Tibial nerve (tissue), 4 donors: ENCODE results near the gene TBC1D22A.

Experiments used
- CTCF ChIP-seq, 5 experiments: fragments of 200-600 bp in 3 of 5; fragments of 450-650 bp in 2 of 5; sonication (generic) in 3 of 5; IDR thresholded peaks; one replicate each; pipeline ENCODE4 v1.5.1; 2016 to 2019; ENCODE audit warnings: antibody characterized with exemption in 5 of 5, mild to moderate bottlenecking in 3 of 5, moderate library complexity in 2 of 5
- EP300 ChIP-seq, 2 donors: sonication (generic); formaldehyde crosslinking; IDR thresholded peaks; one replicate each; pipeline ENCODE4 v1.6.1; 2017; ENCODE audit warnings: antibody characterized with exemption in 2 of 2, mild to moderate bottlenecking in 1 of 2
- POLR2A ChIP-seq, 2 donors: fragments of 450-650 bp; IDR thresholded peaks; one replicate each; pipeline ENCODE4 v1.6.1; 2017; ENCODE audit warnings: antibody characterized with exemption in 2 of 2, mild to moderate bottlenecking in 2 of 2, moderate library complexity in 2 of 2

- TF ChIP-seq POLR2A (IDR thresholded peaks at IDR 0.05) (no peak), CTCF (IDR thresholded peaks at IDR 0.05) (no peak), EP300 (IDR thresholded peaks at IDR 0.05) (no peak)
Observed at GRCh38 chr22:47190957-47191670, 428.7 kb downstream of the TBC1D22A start.
